Measurements from ENCODE around the gene PELI1. TPM values are rescaled to one million over a fixed set of nuclear protein-coding genes. Genes with fewer than 3 reads are reported as not detected.

Gene PELI1
- polyA plus RNA-seq, 1 donor from 2014 or later, result 34.9 TPM

DNA sequence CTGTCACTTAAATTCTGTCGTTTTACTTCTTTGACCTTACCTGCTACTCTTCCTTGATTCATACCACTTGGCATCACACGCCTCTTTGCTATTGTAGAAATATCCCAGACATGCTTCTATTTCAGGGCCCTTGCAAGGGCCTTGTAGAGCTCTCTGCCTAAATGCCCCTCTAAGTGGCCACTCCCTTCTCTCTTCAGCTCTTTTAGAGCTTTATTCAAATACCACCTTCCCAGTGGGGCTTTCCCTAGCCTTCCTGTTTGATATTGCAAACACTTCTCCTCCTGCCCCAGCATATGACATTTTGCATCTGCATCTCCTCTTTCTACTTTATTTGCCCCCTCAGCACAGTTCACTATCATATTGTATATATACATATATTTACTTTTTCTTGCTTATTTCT is 54.0 kb downstream of the PELI1 start:
- H2AFZ ChIP-seq (ENCODE audit: low read depth, low read length), result no peak overlapping the region
- peaks cover 9% of the 10 kb centered on the region for H3K36me3 ChIP-seq (ENCODE audit: insufficient read depth, low read length)
- H3K9me2 ChIP-seq (ENCODE audit: insufficient read depth, low read length), result no peaks in the 10 kb centered on the region
- H3K4me2 ChIP-seq (ENCODE audit: low read length), result no peak overlapping the region
- H3K27me3 ChIP-seq (ENCODE audit: insufficient read depth, low read depth, low read length), result no peaks in the 10 kb centered on the region
- no peak overlapping the region for H3K27ac ChIP-seq (ENCODE audit: low read length)
- no peaks in the 10 kb centered on the region for H4K20me1 ChIP-seq (ENCODE audit: insufficient read depth)
- no peaks in the 10 kb centered on the region for H3K79me2 ChIP-seq (replicated peaks; ENCODE audit: insufficient read depth, low read length)
- no peak overlapping the region for H3K9ac ChIP-seq (ENCODE audit: low read length)
- no peaks in the 10 kb centered on the region for H3F3A ChIP-seq (ENCODE audit: insufficient read depth, low read length, poor library complexity, severe bottlenecking)
- TF ChIP-seq RAD21 (conservative IDR thresholded peaks at IDR 0.05) (no peak), TAF1 (IDR thresholded peaks at IDR 0.05; ENCODE audit: low read depth) (no peak), EP300 (conservative IDR thresholded peaks at IDR 0.05; ENCODE audit: poor library complexity, severe bottlenecking) (no peak), POLR2AphosphoS5 (IDR thresholded peaks at IDR 0.05) (no peak), SMC3 (conservative IDR thresholded peaks at IDR 0.05; ENCODE audit: poor library complexity) (no peak)
- H3K4me3 ChIP-seq (ENCODE audit: low read length), result no peak overlapping the region
- no peaks in the 10 kb centered on the region for H3K9me3 ChIP-seq (ENCODE audit: low read length)

GRCh38 chr2:64086347-64087082 is 57.7 kb downstream of the PELI1 start:
- H3K27me3 ChIP-seq (ENCODE audit: insufficient read depth, low read depth, low read length), result no peaks in the 10 kb centered on the region
- H3K4me3 ChIP-seq (ENCODE audit: low read length), result no peak overlapping the region
- H3K4me2 ChIP-seq (ENCODE audit: low read length), result no peak overlapping the region
- no peak for TF ChIP-seq REST (IDR thresholded peaks at IDR 0.05; ENCODE audit: borderline replicate concordance)
- H3K9me2 ChIP-seq (ENCODE audit: insufficient read depth, low read length), result no peaks in the 10 kb centered on the region
- no peaks in the 10 kb centered on the region for H3K36me3 ChIP-seq (ENCODE audit: insufficient read depth, low read length)
- no peaks in the 10 kb centered on the region for H4K20me1 ChIP-seq (ENCODE audit: insufficient read depth)
- no peaks in the 10 kb centered on the region for H3K79me2 ChIP-seq (replicated peaks; ENCODE audit: insufficient read depth, low read length)
- no peaks in the 10 kb centered on the region for H3F3A ChIP-seq (ENCODE audit: insufficient read depth, low read length, poor library complexity, severe bottlenecking)
- H3K9me3 ChIP-seq (ENCODE audit: low read length), result no peaks in the 10 kb centered on the region
- no peak overlapping the region for H3K9ac ChIP-seq (ENCODE audit: low read length)
- H2AFZ ChIP-seq (ENCODE audit: low read depth, low read length), result no peak overlapping the region
- H3K27ac ChIP-seq (ENCODE audit: low read length), result no peak overlapping the region

- H3K79me2 ChIP-seq (replicated peaks; ENCODE audit: insufficient read depth, low read length), result no peaks in the 10 kb centered on the region
- no peak for TF ChIP-seq RAD21 (conservative IDR thresholded peaks at IDR 0.05)
- TF ChIP-seq SMC3 (conservative IDR thresholded peaks at IDR 0.05; ENCODE audit: poor library complexity), result no peak
- TF ChIP-seq MXI1 (conservative IDR thresholded peaks at IDR 0.05; ENCODE audit: poor library complexity, severe bottlenecking), result no peak
- no peak for TF ChIP-seq EP300 (conservative IDR thresholded peaks at IDR 0.05; ENCODE audit: poor library complexity, severe bottlenecking)
- no peak for TF ChIP-seq CTCF (IDR thresholded peaks at IDR 0.05; ENCODE audit: poor library complexity, severe bottlenecking)
- TF ChIP-seq REST (IDR thresholded peaks at IDR 0.05; ENCODE audit: borderline replicate concordance), result no peak
- no peak for TF ChIP-seq EZH2 (IDR thresholded peaks at IDR 0.05; ENCODE audit: borderline replicate concordance, insufficient read depth, low read length, poor library complexity, severe bottlenecking)
- no peak for TF ChIP-seq POLR2AphosphoS5 (IDR thresholded peaks at IDR 0.05)
- no peak for TF ChIP-seq TAF1 (IDR thresholded peaks at IDR 0.05; ENCODE audit: low read depth)
- H3K4me3 ChIP-seq (ENCODE audit: low read length), result no peak overlapping the region
- no peaks in the 10 kb centered on the region for H3F3A ChIP-seq (ENCODE audit: insufficient read depth, low read length, poor library complexity, severe bottlenecking)
- H3K9ac ChIP-seq (ENCODE audit: low read length), result no peak overlapping the region
- H3K4me2 ChIP-seq (ENCODE audit: low read length), result no peak overlapping the region
- no peaks in the 10 kb centered on the region for H3K9me3 ChIP-seq (ENCODE audit: low read length)
- H3K36me3 ChIP-seq (ENCODE audit: insufficient read depth, low read length), result no peaks in the 10 kb centered on the region
- H4K20me1 ChIP-seq (ENCODE audit: insufficient read depth), result no peaks in the 10 kb centered on the region
- H3K27ac ChIP-seq (ENCODE audit: low read length), result no peak overlapping the region
- no peaks in the 10 kb centered on the region for H3K27me3 ChIP-seq (ENCODE audit: insufficient read depth, low read depth, low read length)
- no peaks in the 10 kb centered on the region for H3K9me2 ChIP-seq (ENCODE audit: insufficient read depth, low read length)
- no peak overlapping the region for H2AFZ ChIP-seq (ENCODE audit: low read depth, low read length)
These were observed 58.3 kb downstream of the PELI1 start for GRCh38 chr2:64085936-64086335.

Measured in neural cell (in vitro differentiated cells).